ENCODE results near the gene CCDC28A.

CCDC28A gene

GRCh38 chr6:138832182-138832581, 58.6 kb downstream of the CCDC28A start:
- TF ChIP-seq CREB1 (IDR thresholded peaks at IDR 0.05; ENCODE audit: low read depth) (no peak), EGR1 (IDR thresholded peaks at IDR 0.05) (no peak), ZBTB7A (IDR thresholded peaks at IDR 0.05; ENCODE audit: low read depth) (no peak), RAD21 (IDR thresholded peaks at IDR 0.05; ENCODE audit: low read depth) (no peak), MAX (IDR thresholded peaks at IDR 0.05) (no peak), REST (IDR thresholded peaks at IDR 0.05; ENCODE audit: low read depth) (no peak), EP300 (IDR thresholded peaks at IDR 0.05; ENCODE audit: borderline replicate concordance) (no peak), NFIC (IDR thresholded peaks at IDR 0.05) (no peak), YY1 (IDR thresholded peaks at IDR 0.05; ENCODE audit: low read depth) (no peak), FOXM1 (IDR thresholded peaks at IDR 0.05; ENCODE audit: borderline replicate concordance, low read depth) (no peak), CEBPB (IDR thresholded peaks at IDR 0.05) (no peak), TAF1 (IDR thresholded peaks at IDR 0.05; ENCODE audit: low read depth) (no peak), USF1 (IDR thresholded peaks at IDR 0.05) (no peak)

- TF ChIP-seq EP300 (IDR thresholded peaks at IDR 0.05; ENCODE audit: borderline replicate concordance) (no peak), NFIC (IDR thresholded peaks at IDR 0.05) (no peak), TCF12 (IDR thresholded peaks at IDR 0.05; ENCODE audit: low read depth) (no peak), MAX (IDR thresholded peaks at IDR 0.05) (no peak), TEAD4 (IDR thresholded peaks at IDR 0.05) (no peak), RAD21 (IDR thresholded peaks at IDR 0.05; ENCODE audit: low read depth) (no peak), TAF1 (IDR thresholded peaks at IDR 0.05; ENCODE audit: low read depth) (no peak), ZBTB7A (IDR thresholded peaks at IDR 0.05; ENCODE audit: low read depth) (no peak), FOXM1 (IDR thresholded peaks at IDR 0.05; ENCODE audit: borderline replicate concordance, low read depth) (no peak), CEBPB (IDR thresholded peaks at IDR 0.05) (no peak)
These were observed 60.4 kb downstream of the CCDC28A start for GRCh38 chr6:138833816-138834539.

GRCh38 chr6:138837246-138837645, 63.7 kb downstream of the CCDC28A start:
- TF ChIP-seq CREB1 (IDR thresholded peaks at IDR 0.05; ENCODE audit: low read depth): no peak
- TF ChIP-seq YY1 (IDR thresholded peaks at IDR 0.05; ENCODE audit: low read depth): no peak
- TF ChIP-seq REST (IDR thresholded peaks at IDR 0.05; ENCODE audit: low read depth): no peak
- TF ChIP-seq NFIC (IDR thresholded peaks at IDR 0.05): no peak
